Measurements from ENCODE around the gene TRIM69.

GRCh38 chr15:44790215-44790614 lies 53.9 kb downstream of the TRIM69 start:
- no peak for TF ChIP-seq POLR2A (IDR thresholded peaks at IDR 0.05)
- no peak for TF ChIP-seq CTCF (IDR thresholded peaks at IDR 0.05)
- no peak for TF ChIP-seq EP300 (IDR thresholded peaks at IDR 0.05)
